NCI-H2196 (cell line): ENCODE data around the gene GGTLC3.
"Not testable (repeated sequence)": the region's sequence is repeated elsewhere in the genome, so short reads cannot be mapped to it uniquely, and the experiment has no call there.

Experiments used
- DNase-seq: peaks from one replicate; lab custom pipeline; 2025; ENCODE audit not compliant: unreplicated experiment; lab: John Stamatoyannopoulos, UW

The GGTLC3 gene

GRCh38 chr22:18518061-18518460 lies at the start of gene GGTLC3:
Gene GGTLC3 (minus strand): TSS chr22:18518161. CDS start chr22:18517897, 264 bp downstream.
- DNase-seq, result not testable (repeated sequence)

- not testable (repeated sequence) for DNase-seq
These were observed 42.4 kb upstream of the GGTLC3 start for GRCh38 chr22:18560099-18560974.

- DNase-seq, result not testable (repeated sequence)
These were observed 41.0 kb upstream of the GGTLC3 start for GRCh38 chr22:18558939-18559338.

- not testable (repeated sequence) for DNase-seq
These were observed 40.6 kb upstream of the GGTLC3 start for GRCh38 chr22:18558516-18558915.

GRCh38 chr22:18554280-18555256 lies 36.6 kb upstream of the GGTLC3 start:
- DNase-seq, result not testable (repeated sequence)

GRCh38 chr22:18552839-18553597 lies 35.1 kb upstream of the GGTLC3 start:
- DNase-seq, result not testable (repeated sequence)

- DNase-seq, result not testable (repeated sequence)
These were observed 33.1 kb upstream of the GGTLC3 start for GRCh38 chr22:18551046-18551445.

- DNase-seq, result not testable (repeated sequence)
These were observed 31.7 kb upstream of the GGTLC3 start for GRCh38 chr22:18549458-18550179.

- DNase-seq, result not testable (repeated sequence)
These were observed 26.7 kb upstream of the GGTLC3 start for GRCh38 chr22:18544615-18545014.

GRCh38 chr22:18543400-18543799 lies 25.4 kb upstream of the GGTLC3 start:
- not testable (repeated sequence) for DNase-seq

GRCh38 chr22:18539994-18540393 lies 22.0 kb upstream of the GGTLC3 start:
- not testable (repeated sequence) for DNase-seq

- not testable (repeated sequence) for DNase-seq
These were observed 16.4 kb upstream of the GGTLC3 start for GRCh38 chr22:18534315-18534714.

GRCh38 chr22:18533633-18534032 lies 15.7 kb upstream of the GGTLC3 start:
- DNase-seq, result not testable (repeated sequence)

- not testable (repeated sequence) for DNase-seq
These were observed 11.6 kb upstream of the GGTLC3 start for GRCh38 chr22:18529416-18530145.

- DNase-seq, result not testable (repeated sequence)
These were observed 10.8 kb upstream of the GGTLC3 start for GRCh38 chr22:18528597-18529415.

- DNase-seq, result not testable (repeated sequence)
These were observed 10.0 kb upstream of the GGTLC3 start, which contains the start of gene TMEM191B for GRCh38 chr22:18527752-18528596. Gene TMEM191B (plus strand): TSS chr22:18527802. CDS start chr22:18527981, 179 bp downstream.

GRCh38 chr22:18523328-18523727 lies 5.4 kb upstream of the GGTLC3 start:
- DNase-seq, result not testable (repeated sequence)
